HEK293T (cell line): ENCODE data around the gene GRAMD2B.

Source experiments
- CTCF ChIA-PET: fragments of 350-600 bp; formaldehyde crosslinking; extraction: SDS; loops from one replicate; lab custom pipeline; 2021; ENCODE audit warnings: antibody characterized with exemption, inconsistent platforms; lab: Yijun Ruan, JAX
- POLR2A ChIA-PET: fragments of 350-600 bp; formaldehyde crosslinking; extraction: SDS; loops from one replicate; lab custom pipeline; 2020; ENCODE audit warnings: antibody characterized with exemption, inconsistent platforms; lab: Yijun Ruan, JAX
- DNase-seq: peaks from one replicate; pipeline ENCODE4 v3.0.0; 2012; ENCODE audit warnings: mixed read lengths; ENCODE audit errors: extremely low spot score
- ARNT ChIP-seq: fragments of 450-650 bp; IDR thresholded peaks from 2 replicates; pipeline ENCODE4 v1.6.1; 2017; ENCODE audit warnings: mild to moderate bottlenecking
- BHLHE40 ChIP-seq: fragments of 450-650 bp; IDR thresholded peaks from 2 replicates; pipeline ENCODE4 v1.6.1; 2016; ENCODE audit warnings: mild to moderate bottlenecking, moderate library complexity, borderline replicate concordance
- CTBP1 ChIP-seq: fragments of 450-650 bp; IDR thresholded peaks from 2 replicates; pipeline ENCODE4 v1.6.1; 2016; ENCODE audit warnings: borderline replicate concordance
- ELF4 ChIP-seq: fragments of 450-650 bp; IDR thresholded peaks from 2 replicates; pipeline ENCODE4 v1.6.1; 2017; ENCODE audit warnings: antibody characterized with exemption
- FOXA1 ChIP-seq: fragments of 450-650 bp; IDR thresholded peaks from 2 replicates; pipeline ENCODE4 v1.6.1; 2016; ENCODE audit warnings: mild to moderate bottlenecking
- FOXK2 ChIP-seq: fragments of 450-650 bp; IDR thresholded peaks from 2 replicates; pipeline ENCODE4 v1.6.1; 2016; ENCODE audit warnings: mild to moderate bottlenecking
- FOXM1 ChIP-seq: fragments of 450-650 bp; IDR thresholded peaks from 2 replicates; pipeline ENCODE4 v1.6.1; 2017; ENCODE audit warnings: mild to moderate bottlenecking, borderline replicate concordance
- HDGF ChIP-seq: fragments of 450-650 bp; IDR thresholded peaks from 2 replicates; pipeline ENCODE4 v1.6.1; 2017; ENCODE audit warnings: antibody characterized with exemption, borderline replicate concordance
- L3MBTL2 ChIP-seq: fragments of 450-650 bp; conservative IDR thresholded peaks from 2 replicates; pipeline ENCODE4 v1.6.1; 2016; ENCODE audit warnings: mild to moderate bottlenecking
- LEF1 ChIP-seq: fragments of 450-650 bp; IDR thresholded peaks from 2 replicates; pipeline ENCODE4 v1.6.1; 2017; ENCODE audit warnings: mild to moderate bottlenecking, borderline replicate concordance
- NFRKB ChIP-seq: fragments of 450-650 bp; IDR thresholded peaks from 2 replicates; pipeline ENCODE4 v1.6.1; 2016; ENCODE audit warnings: mild to moderate bottlenecking, moderate library complexity
- PKNOX1 ChIP-seq: fragments of 450-650 bp; IDR thresholded peaks from 2 replicates; pipeline ENCODE4 v1.6.1; 2016
- SP1 ChIP-seq: fragments of 450-650 bp; IDR thresholded peaks from 2 replicates; pipeline ENCODE4 v1.6.1; 2017
- SUZ12 ChIP-seq: fragments of 450-650 bp; IDR thresholded peaks from 2 replicates; pipeline ENCODE4 v1.6.1; 2016; ENCODE audit warnings: mild to moderate bottlenecking
- TARDBP ChIP-seq: fragments of 450-650 bp; IDR thresholded peaks from 2 replicates; pipeline ENCODE4 v1.6.1; 2016
- ZNF384 ChIP-seq: fragments of 450-650 bp; IDR thresholded peaks from 2 replicates; pipeline ENCODE4 v1.6.1; 2016

Gene GRAMD2B

GRCh38 chr5:126488443-126489065, 65.3 kb downstream of the GRAMD2B start:
- TF ChIP-seq CTBP1 (no peak), BHLHE40 (no peak), PKNOX1 (no peak), ZNF384 (no peak), FOXM1 (no peak), ARNT (no peak), ELF4 (no peak), SUZ12 (no peak), TARDBP (no peak), HDGF (no peak), L3MBTL2 (no peak), FOXK2 (no peak), LEF1 (no peak), SP1 (no peak), NFRKB (no peak), FOXA1 (no peak)
- ChIA-PET POLR2A (no interaction called here), CTCF (interaction anchor here (0.7 to 4.5 kb wide), 4 partner anchors 9 to 133 kb away, joined by 3 to 33 read pairs (median 4); no protein-coding TSS in a partner anchor)
- no peak for DNase-seq

GRCh38 chr5:126490167-126490940, 67.1 kb downstream of the GRAMD2B start:
- ChIA-PET CTCF (interaction anchor here (1.6 to 4.5 kb wide), 2 partner anchors 10 to 132 kb away, joined by 4 to 33 read pairs; no protein-coding TSS in a partner anchor), POLR2A (no interaction called here)
- TF ChIP-seq CTBP1 (no peak), BHLHE40 (no peak), SUZ12 (no peak), NFRKB (no peak), L3MBTL2 (0 out of 2 replicates have a peak, but pooled peaks have one; percentile 17), PKNOX1 (no peak), ELF4 (no peak)
- peak; percentile 38 for DNase-seq

GRCh38 chr5:126492939-126493338, 69.7 kb downstream of the GRAMD2B start:
- ChIA-PET POLR2A (no interaction called here), CTCF (interaction anchor here (1.3 kb wide), 1 partner anchor 142 kb away, joined by 5 read pairs; no protein-coding TSS in a partner anchor)
- TF ChIP-seq PKNOX1 (no peak), TARDBP (no peak), SP1 (no peak), SUZ12 (no peak)
- DNase-seq, result no peak

- ChIA-PET CTCF (interaction anchor here (0.6 kb wide), 1 partner anchor 39 kb away, joined by 3 read pairs; no protein-coding TSS in a partner anchor), POLR2A (no interaction called here)
- DNase-seq, result no peak
- TF ChIP-seq SUZ12 (no peak), BHLHE40 (no peak), NFRKB (no peak), HDGF (no peak), FOXA1 (no peak), ELF4 (no peak), CTBP1 (no peak), L3MBTL2 (no peak), LEF1 (no peak), SP1 (no peak), FOXM1 (no peak), PKNOX1 (no peak), ZNF384 (no peak), FOXK2 (no peak), ARNT (no peak), TARDBP (no peak)
Observed at GRCh38 chr5:126494393-126494792, 71.2 kb downstream of the GRAMD2B start.

- ChIA-PET POLR2A (no interaction called here), CTCF (no interaction called here)
- TF ChIP-seq TARDBP (no peak), FOXM1 (no peak), PKNOX1 (no peak), ELF4 (no peak), FOXA1 (no peak), SP1 (no peak), SUZ12 (no peak), L3MBTL2 (no peak), BHLHE40 (no peak), ARNT (no peak), LEF1 (no peak), CTBP1 (no peak), FOXK2 (no peak)
- DNase-seq, result no peak
Observed at GRCh38 chr5:126497506-126497905, 74.3 kb downstream of the GRAMD2B start.
